Measurements from ENCODE around the gene SMOC1. TPM values are rescaled to one million over a fixed set of nuclear protein-coding genes. Genes with fewer than 3 reads are reported as not detected.

The SMOC1 gene
- total and polyA plus RNA-seq, 2 of the 8 experiments (the other 6 are each of a cell fraction or from before 2014, with no cell fraction given), result 1.6 to 2.4 TPM

- DNase-seq (ENCODE audit: low read depth in 1 of 2, low spot score in 2 of 2) (no peak), FAIRE-seq (no peak)
- ChIA-PET POLR2A (ENCODE audit: partially characterized antibody) (no interaction called here), CTCF (ENCODE audit: partially characterized antibody) (interaction anchor here (6.1 kb wide), 1 partner anchor 12 kb away, joined by 35 read pairs; no protein-coding TSS in a partner anchor)
- Histone ChIP-seq H3K36me3 (ENCODE audit: control insufficient read depth in 2 of 4, insufficient read depth in 4 of 4, low read length in 3 of 4) (no peaks in the 10 kb centered on the region), H3K4me1 (replicated peaks in 1 of 4; ENCODE audit: control insufficient read depth in 3 of 4, insufficient read depth in 4 of 4, low read length in 3 of 4) (peaks cover 0 to 2% (median 0%) of the 10 kb centered on the region in 4 experiments; a peak in 1 of 7 replicates), H4K91ac (replicated peaks; ENCODE audit: insufficient read length, low read length) (no peak overlapping the region), H4K5ac (ENCODE audit: insufficient read length, low read depth, low read length) (no peak overlapping the region), H2BK20ac (ENCODE audit: low read length) (no peak overlapping the region), H3K4ac (replicated peaks; ENCODE audit: insufficient read length, low read depth, low read length) (no peak overlapping the region), H4K20me1 (replicated peaks in 1 of 2; ENCODE audit: control insufficient read depth in 1 of 2, insufficient read depth in 2 of 2, low read length in 2 of 2) (no peaks in the 10 kb centered on the region), H3K27me3 (replicated peaks in 1 of 4; ENCODE audit: control insufficient read depth in 3 of 4, extremely low read depth in 1 of 4, insufficient read depth in 3 of 4, low read length in 3 of 4) (no peaks in the 10 kb centered on the region), H3K23ac (ENCODE audit: insufficient read length) (no peak overlapping the region), H3K79me2 (ENCODE audit: control insufficient read depth in 1 of 2, insufficient read depth in 2 of 2, low read length in 2 of 2) (no peaks in the 10 kb centered on the region), H3K4me3 (ENCODE audit: extremely low read depth in 1 of 4, insufficient read depth in 2 of 4, low read depth in 3 of 4, low read length in 4 of 4) (no peak overlapping the region), H2BK5ac (ENCODE audit: low read depth, low read length) (no peak overlapping the region), H3K18ac (ENCODE audit: extremely low read depth, low read length) (no peak overlapping the region), H2AK5ac (ENCODE audit: low read depth, low read length) (no peak overlapping the region), H3K79me1 (ENCODE audit: low read depth, low read length) (no peaks in the 10 kb centered on the region), H3K4me2 (ENCODE audit: insufficient read depth in 1 of 2, low read depth in 2 of 2, low read length in 2 of 2) (no peak overlapping the region), H2BK120ac (replicated peaks; ENCODE audit: low read depth, low read length) (no peak overlapping the region), H3K9me3 (ENCODE audit: insufficient read depth in 2 of 2, low read depth in 1 of 2, low read length in 1 of 2) (no peaks in the 10 kb centered on the region), H2AFZ (ENCODE audit: low read length) (no peak overlapping the region), H2BK12ac (ENCODE audit: low read depth, low read length) (no peak overlapping the region), H2BK15ac (ENCODE audit: low read length) (no peak overlapping the region), H4K8ac (ENCODE audit: extremely low read depth, insufficient read depth, low read length) (no peak overlapping the region), H3K14ac (ENCODE audit: insufficient read length) (no peak overlapping the region), H3K56ac (replicated peaks; ENCODE audit: insufficient read length, low read depth, low read length) (no peak overlapping the region), H3K23me2 (ENCODE audit: low read depth, low read length) (no peaks in the 10 kb centered on the region), H3K27ac (ENCODE audit: low read depth, low read length) (no peak overlapping the region), H3K9ac (replicated peaks in 1 of 4; ENCODE audit: extremely low read depth in 1 of 4, low read depth in 3 of 4, low read length in 3 of 4) (no peak overlapping the region)
- WGBS, 2 experiments (ENCODE audit: extremely low coverage in 1 of 2, insufficient coverage in 1 of 2, insufficient read length in 1 of 2, insufficient replicate concordance in 2 of 2, low coverage in 1 of 2, low lambda C conversion rate in 2 of 2, missing lambda C conversion rate in 1 of 2), result 97% methylated on average over 2 of the region's 2 CpGs; no CpG with 5 or more reads in 1 of the 2 experiments
- TF ChIP-seq SUZ12 (IDR thresholded peaks at IDR 0.05; ENCODE audit: low read length) (no peak), BCL11A (IDR thresholded peaks at IDR 0.05; ENCODE audit: low read depth in 2 of 2, low read length in 2 of 2) (no peak), SIRT6 (IDR thresholded peaks at IDR 0.05; ENCODE audit: low read length) (no peak), BACH1 (IDR thresholded peaks at IDR 0.05; ENCODE audit: low read length) (no peak), RNF2 (IDR thresholded peaks at IDR 0.05; ENCODE audit: borderline replicate concordance, low read depth, low read length, missing control alignments, poor library complexity, severe bottlenecking) (no peak), CTCF (IDR thresholded peaks at IDR 0.05; ENCODE audit: control extremely low read depth in 1 of 3, insufficient read depth in 1 of 3, low read depth in 1 of 3, low read length in 3 of 3) (no peak), NANOG (IDR thresholded peaks at IDR 0.05; ENCODE audit: insufficient read depth, low read depth, low read length, poor library complexity, severe bottlenecking) (no peak), HDAC2 (IDR thresholded peaks at IDR 0.05; ENCODE audit: borderline replicate concordance in 1 of 2, low read depth in 2 of 2, low read length in 2 of 2) (no peak), NRF1 (IDR thresholded peaks at IDR 0.05; ENCODE audit: low read depth, low read length) (no peak), TAF7 (optimal IDR thresholded peaks at IDR 0.05; ENCODE audit: borderline replicate concordance, low read depth, low read length) (no peak)
These were observed 181.9 kb downstream of the SMOC1 start for GRCh38 chr14:70061108-70061507.

All from H1 (cell line).